CD4-positive, alpha-beta T cell treated with Interleukin-10 for 1 hour (primary cell): ENCODE results near the gene CAPN1.
A peak's percentile ranks its signal among the peaks of the same experiment; 100 is the strongest.
"Not testable (repeated sequence)": the region's sequence is repeated elsewhere in the genome, so short reads cannot be mapped to it uniquely, and the experiment has no call there.

Experiments
- DNase-seq: peaks from one replicate; pipeline ENCODE4 v3.0.0-alpha.2; 2020

The CAPN1 gene

GRCh38 chr11:65160643-65161042 lies 21.1 kb upstream of the CAPN1 start:
- DNase-seq, result no peak

DNA sequence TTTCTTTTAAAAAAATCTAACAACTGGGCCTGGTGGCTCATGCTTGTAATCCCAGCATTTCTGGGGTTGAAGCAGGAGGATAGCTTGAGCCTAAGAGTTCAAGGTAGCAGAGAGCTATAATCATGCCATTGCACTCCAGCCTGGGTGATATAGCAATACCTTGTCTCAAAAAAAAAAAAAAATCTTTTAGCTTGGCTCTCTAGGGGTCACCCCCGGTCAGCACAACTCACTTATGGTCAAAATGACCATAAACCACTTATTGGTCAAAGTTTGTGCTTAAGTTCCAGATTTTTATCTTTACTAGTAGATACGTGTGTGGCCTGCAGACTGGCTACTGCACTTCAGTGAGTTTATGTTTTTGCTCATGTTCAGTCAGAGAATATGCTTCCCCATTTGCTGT lies 18.0 kb upstream of the CAPN1 start:
- no peak for DNase-seq

DNA sequence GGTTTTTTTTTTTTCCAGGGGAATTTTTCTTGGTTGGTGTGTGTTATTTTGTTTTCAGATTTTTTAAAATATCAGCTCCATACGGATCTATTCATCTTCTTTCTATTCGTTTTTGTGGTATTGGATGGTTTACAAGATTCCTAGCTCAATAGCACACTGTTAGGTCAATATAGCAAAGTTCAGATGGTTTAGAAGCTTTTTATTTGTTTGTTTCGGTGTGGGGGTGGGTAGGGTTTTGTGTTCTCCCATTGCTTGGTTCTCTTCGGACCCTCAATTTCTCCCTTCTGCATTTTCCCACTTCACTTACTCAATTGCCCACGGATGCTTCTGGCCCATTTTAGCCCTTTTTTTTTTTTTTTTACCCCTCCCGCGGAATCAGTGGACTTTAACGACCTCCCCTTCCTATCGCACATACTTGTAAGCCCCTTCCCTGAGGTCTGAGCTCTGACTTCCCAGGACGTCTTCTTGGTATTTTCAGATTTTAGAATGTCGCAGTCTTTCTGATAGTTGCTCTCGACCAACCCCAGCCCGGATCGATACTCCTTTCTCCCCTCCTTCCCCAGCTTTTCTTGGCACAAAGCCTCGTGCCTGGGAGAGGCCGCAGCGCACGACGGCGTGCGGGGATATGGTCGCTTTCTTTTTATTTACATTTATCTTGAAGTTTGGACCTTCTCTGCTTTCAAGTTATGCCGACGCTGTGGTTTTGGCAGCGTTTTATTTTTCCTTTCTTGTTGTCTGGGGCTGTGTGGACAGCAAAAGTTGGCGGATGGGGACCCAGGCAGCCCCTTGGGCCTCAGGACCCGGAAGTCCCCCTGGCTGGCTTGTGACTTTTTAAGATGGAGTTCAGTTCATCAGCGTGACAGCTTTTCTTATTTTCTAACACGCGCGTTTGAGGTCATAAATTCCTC lies 16.1 kb upstream of the CAPN1 start:
- no peak for DNase-seq

GRCh38 chr11:65166893-65167292 lies 14.8 kb upstream of the CAPN1 start:
- no peak for DNase-seq

DNA sequence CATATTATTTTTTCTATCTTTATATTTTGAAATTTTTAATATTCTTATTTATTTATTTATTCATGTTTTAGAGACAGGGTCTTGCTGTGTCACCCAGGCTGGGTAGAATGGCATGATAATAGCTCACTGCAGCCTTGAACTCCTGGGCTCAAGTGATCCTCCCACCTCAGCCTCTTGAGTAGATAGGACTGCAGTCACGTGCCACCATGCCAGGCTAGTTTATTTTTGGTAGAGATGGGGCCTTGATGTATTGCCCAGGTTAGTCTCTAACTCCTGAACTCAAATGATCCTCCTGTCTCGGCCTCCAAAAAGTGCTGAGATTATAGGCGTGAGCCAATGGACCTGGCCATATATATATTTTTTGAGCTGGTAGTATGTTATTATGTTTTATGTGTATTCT lies 14.1 kb upstream of the CAPN1 start:
- no peak for DNase-seq

DNA sequence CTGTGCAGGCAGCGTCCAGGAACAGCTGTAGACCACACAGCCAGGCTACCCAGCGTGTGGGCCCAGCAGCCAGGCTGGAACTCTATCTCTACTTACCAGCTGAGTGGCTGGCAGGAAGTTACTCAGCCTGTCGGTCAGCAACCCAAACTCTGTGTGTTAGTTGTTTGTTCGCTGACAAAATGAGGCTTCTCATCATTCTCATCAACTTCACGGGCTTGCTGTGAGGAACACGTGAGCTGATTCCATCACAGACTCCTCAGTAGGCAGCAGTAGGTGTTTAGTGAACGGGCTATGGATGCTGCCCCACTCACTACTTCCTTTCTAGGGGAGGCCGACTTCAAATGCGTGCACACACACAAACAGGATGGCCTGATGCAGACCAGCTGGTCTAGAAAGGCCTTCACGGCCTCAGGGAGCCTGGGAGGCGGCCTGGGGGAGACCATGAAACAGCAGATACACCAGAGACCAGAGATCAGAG lies 12.5 kb upstream of the CAPN1 start:
- no peak for DNase-seq

- no peak for DNase-seq
Measured at GRCh38 chr11:65170058-65170534, 11.6 kb upstream of the CAPN1 start, which contains the start of gene SPDYC. TSS of gene SPDYC (plus strand) at chr11:65170233. CDS start at chr11:65171358, 1,125 bp downstream.

GRCh38 chr11:65172600-65172999 lies 9.1 kb upstream of the CAPN1 start:
- no peak for DNase-seq

DNA sequence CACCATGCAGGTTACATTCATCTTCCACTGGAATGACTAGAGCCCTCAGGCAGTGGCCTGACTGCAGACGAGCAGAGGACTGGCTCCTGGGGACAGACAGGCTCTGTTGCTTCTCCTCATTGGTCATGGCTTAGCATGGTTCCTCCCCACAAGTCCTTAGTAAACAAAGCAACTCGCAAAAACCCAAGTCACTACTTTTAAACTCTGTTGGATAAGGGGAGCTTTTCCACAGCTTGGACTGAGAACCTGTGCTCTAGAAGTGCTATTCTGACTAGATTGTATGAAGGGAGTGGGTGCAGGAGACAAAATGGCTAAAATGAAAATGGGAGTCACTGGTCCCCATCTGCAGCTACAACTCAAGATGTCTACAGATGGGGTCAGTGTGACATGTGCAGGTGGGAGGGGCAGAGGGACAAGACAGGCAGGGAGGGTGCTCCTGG lies 7.1 kb upstream of the CAPN1 start:
- DNase-seq, result not testable (repeated sequence)

DNA sequence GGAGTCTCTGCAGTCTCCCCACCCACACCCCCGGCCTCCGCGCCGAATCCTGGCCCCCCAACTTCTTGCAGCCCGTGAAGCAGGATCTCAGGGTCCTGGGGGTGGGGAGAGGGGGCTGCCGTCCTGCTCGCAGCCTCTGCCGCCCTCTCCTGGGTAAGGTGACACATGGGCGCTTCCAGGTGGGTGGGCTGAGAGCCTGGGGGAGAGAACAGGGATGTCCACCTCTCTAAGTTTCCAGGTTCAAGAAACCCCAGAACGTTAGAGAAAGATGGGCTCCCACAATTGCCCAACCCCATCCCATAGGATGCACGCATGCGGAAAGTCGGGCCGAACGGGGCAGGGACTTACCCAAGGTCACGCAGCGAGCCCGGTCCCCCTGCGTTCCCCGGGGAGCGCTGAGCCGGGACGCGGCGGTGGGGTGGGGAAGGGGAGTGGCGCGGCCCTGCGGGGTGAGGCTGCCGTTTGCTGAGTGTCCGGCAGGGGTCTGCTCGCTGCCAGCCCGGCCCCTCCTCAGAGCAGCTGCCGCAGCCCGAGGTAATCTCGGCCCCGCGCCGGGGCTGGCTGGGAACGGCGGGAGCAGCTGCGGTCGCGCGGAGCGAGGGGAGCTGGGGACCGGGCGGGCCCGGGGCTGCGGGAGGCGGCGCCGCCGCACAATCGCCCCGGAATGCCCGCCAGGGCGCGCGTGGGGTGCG lies 705 bp upstream of the CAPN1 start:
- DNase-seq, result peak; percentile 60

GRCh38 chr11:65182258-65183170 lies 786 bp downstream of the CAPN1 start:
- no peak for DNase-seq

GRCh38 chr11:65183201-65183891 lies 1.6 kb downstream of the CAPN1 start:
- no peak for DNase-seq

DNA sequence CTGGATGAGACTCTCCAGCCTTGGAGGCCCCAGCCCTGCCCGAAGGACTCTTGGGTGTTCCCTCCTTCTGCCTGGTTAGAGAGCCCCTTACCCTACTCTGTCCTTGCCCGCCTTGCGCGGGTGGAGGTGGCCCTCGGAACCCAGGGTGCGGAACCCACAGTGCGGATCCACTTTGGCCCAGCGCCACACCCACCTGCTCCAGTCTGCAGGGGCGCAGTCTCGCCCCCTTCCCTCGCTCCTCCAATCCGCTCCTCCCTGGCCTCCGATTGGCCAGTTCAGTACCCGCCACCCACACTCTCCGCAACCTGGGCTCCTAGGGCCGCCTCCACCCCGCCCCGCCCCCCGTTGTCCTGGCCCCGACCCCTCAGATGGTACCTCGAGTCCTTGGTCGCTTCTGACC lies 2.4 kb downstream of the CAPN1 start:
- DNase-seq, result no peak

- DNase-seq, result no peak
Measured at GRCh38 chr11:65185171-65185570, 3.4 kb downstream of the CAPN1 start.

DNA sequence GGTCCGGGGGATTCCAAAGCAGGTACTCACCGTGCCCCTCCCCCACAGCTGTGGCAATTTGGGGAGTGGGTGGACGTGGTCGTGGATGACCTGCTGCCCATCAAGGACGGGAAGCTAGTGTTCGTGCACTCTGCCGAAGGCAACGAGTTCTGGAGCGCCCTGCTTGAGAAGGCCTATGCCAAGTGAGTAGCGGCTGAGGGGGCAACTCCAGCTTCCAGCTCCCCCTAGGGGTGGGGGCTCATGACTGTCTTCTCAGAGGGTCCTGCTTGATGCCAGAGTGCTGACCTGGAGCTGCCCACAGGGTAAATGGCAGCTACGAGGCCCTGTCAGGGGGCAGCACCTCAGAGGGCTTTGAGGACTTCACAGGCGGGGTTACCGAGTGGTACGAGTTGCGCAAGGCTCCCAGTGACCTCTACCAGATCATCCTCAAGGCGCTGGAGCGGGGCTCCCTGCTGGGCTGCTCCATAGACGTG lies 4.2 kb downstream of the CAPN1 start:
- no peak for DNase-seq

GRCh38 chr11:65186701-65187100 lies 5.0 kb downstream of the CAPN1 start:
- no peak for DNase-seq

GRCh38 chr11:65187146-65187675 lies 5.5 kb downstream of the CAPN1 start:
- no peak for DNase-seq

DNA sequence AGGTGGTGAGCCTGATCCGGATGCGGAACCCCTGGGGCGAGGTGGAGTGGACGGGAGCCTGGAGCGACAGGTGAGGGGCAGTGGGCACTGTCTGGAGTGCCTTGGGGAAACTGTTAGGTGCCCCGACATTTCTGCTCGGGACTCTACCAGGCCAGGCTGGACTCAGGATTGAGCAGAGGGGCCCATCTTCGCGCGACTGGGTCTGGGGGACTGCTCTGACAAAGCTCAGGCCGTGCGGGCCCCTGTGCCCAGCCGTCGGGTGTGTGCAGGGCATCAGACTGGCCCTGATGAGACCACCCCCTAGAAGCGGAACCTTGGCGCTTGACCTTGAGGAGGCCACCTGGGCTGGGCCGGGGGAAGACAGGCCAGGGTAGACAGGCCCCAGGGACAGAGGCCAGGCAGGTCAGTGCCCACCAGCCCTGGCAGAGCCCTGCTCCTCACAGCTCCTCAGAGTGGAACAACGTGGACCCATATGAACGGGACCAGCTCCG lies 6.3 kb downstream of the CAPN1 start:
- DNase-seq, result no peak

DNA sequence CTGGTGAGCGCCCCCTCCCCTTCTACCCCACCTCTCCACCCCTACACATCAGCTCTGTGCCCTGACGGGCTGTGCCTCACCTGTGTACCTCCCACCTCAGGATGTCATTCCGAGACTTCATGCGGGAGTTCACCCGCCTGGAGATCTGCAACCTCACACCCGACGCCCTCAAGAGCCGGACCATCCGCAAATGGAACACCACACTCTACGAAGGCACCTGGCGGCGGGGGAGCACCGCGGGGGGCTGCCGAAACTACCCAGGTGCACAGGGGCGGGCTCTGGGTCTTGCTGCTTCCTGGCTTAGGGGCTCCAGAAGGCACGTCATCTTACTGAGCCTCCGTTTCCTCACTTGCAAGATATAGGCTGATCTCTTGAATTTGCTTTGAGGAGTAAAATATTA lies 6.8 kb downstream of the CAPN1 start:
- DNase-seq, result no peak

DNA sequence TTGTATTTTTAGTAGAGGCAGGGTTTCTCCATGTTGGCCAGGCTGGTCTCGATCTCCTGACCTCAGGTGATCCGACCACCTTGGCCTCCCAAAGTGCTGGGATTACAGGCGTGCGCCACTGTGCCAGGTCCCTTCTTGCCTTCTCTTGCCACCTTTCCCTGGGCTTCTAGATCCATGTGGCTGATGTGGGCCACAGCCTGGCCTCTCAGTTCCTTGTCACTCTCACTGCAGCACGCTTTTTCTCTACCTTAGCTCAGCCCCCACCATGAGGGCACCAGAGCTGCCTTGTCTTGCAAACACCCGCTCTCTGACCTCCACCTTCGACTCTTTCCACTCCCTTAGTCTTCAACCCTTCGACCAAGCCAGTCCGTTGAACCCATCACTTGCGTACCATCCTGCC lies 7.5 kb downstream of the CAPN1 start:
- DNase-seq, result no peak

DNA sequence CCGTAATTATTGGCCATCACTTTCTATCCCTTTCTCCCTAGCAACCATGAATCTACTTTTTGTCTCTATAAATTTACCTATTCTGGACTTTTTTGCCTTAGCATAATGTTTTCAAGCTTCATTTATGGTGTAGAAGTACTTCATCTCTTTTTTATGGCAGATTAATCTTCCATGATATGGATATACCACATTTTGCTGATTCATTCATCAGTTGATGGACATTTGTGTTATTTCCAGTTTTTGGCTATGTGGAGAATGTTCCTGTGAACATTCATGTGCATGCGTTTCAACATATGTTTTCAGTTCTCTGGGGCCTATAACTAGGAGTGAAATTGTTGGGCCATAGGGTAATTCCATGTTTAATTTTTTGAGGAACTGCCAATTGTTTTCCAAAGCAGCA lies 12.8 kb downstream of the CAPN1 start:
- DNase-seq, result no peak

DNA sequence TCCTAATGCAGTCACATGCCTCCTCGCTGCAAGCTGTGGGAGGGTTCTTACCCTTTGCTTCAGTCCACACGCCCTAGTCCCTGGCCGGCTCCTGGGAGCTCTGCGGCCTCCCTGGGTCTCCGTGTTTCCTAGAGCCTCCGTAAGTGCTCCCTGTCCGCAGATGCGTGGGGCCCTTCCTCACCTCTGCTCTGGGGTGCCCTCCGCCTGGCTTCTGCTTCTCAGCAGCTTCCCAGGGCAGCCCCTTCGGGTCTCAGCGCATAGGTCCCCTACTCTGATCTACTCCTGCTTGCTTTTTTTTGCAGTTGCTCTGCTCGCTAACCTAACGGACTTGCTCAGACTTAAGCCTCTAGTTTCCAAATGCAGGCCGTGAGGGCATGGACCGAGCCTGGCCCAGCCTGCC lies 22.4 kb downstream of the CAPN1 start:
- DNase-seq, result no peak
